Fibroblast of villous mesenchyme (primary cell): Measurements from ENCODE around the gene COMMD7. TPM values are rescaled to one million over a fixed set of nuclear protein-coding genes. Genes with fewer than 3 reads are reported as not detected.
"Not testable (repeated sequence)": the region's sequence is repeated elsewhere in the genome, so short reads cannot be mapped to it uniquely, and the experiment has no call there.

Experiments used
- DNase-seq: peaks from one replicate; pipeline ENCODE4 v3.0.0-alpha.2; 2010; ENCODE audit warnings: low read depth
- H3K4me3 ChIP-seq: 2 replicates; pipeline ENCODE4 v1.5.1; 2011; ENCODE audit warnings: low read depth, mild to moderate bottlenecking, low read length
- total RNA-seq: library from RNA; depleted of rRNA; stranded (reverse); fragments of >200 nt; gene quantifications from 2 replicates; pipeline ENCODE4 v1.2.3, GENCODE V29; 2012
- TF ChIP-seq, protein P1 (sequence below): IDR thresholded peaks from 2 replicates; pipeline ENCODE4 v1.5.1; 2012; ENCODE audit warnings: low read depth, mild to moderate bottlenecking, low read length; ENCODE audit not compliant: insufficient read depth

Gene COMMD7
- total RNA-seq, 1 donor = 45.8 TPM

DNA sequence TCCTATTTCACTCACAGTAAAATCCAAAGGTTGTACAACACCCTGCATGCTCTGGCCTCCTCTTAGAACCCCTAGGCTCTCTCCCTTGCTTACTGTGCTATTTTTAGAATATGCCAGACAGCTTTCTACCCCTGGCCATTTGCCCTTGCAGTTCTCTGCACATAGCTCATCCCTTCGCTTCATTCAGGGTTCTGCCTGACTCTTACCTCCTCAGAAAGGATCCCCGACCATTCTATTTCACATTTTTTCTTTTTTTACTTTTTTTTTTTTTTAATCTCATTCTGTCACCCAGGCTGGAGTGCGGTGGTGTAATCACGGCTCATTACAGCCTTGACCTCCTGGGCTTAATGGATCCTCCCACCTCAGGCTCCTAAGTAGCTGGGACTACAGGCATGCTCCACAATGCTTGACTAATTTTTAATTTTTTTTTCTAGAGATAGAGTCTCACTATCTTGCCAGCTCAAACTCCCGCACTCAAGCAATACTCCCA, 33.6 kb downstream of the COMMD7 start:
- no peak overlapping the region for H3K4me3 ChIP-seq
- TF ChIP-seq, protein P1, sequence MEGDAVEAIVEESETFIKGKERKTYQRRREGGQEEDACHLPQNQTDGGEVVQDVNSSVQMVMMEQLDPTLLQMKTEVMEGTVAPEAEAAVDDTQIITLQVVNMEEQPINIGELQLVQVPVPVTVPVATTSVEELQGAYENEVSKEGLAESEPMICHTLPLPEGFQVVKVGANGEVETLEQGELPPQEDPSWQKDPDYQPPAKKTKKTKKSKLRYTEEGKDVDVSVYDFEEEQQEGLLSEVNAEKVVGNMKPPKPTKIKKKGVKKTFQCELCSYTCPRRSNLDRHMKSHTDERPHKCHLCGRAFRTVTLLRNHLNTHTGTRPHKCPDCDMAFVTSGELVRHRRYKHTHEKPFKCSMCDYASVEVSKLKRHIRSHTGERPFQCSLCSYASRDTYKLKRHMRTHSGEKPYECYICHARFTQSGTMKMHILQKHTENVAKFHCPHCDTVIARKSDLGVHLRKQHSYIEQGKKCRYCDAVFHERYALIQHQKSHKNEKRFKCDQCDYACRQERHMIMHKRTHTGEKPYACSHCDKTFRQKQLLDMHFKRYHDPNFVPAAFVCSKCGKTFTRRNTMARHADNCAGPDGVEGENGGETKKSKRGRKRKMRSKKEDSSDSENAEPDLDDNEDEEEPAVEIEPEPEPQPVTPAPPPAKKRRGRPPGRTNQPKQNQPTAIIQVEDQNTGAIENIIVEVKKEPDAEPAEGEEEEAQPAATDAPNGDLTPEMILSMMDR = no peak
- peak; percentile 24 for DNase-seq

DNA sequence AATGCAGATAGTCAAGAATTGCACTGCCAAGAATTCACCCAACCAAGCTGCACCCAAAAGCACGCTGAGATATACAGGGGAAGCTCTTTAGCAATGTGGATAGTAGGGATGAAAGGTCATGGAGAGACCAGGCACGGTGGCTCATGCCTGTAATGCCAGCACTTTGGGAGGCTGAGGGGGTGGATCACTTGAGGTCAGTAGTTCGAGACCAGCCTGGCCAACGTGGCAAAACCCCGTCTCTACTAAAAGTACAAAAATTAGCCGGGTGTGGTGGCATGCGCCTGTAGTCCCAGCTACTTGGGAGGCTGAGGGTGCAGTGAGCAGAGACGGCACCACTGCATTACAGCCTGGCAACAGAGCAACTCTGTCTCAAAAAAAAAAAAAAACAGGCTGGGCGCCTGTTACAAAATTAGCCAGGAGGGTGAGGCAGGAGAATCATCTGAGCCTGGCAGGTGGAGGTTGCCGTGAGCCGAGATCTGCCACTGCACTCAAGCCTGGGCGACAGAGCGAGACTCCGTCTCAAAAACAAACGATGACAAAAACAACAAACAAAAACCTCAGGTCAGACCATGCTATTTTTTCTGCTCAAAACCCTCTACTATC, 34.1 kb downstream of the COMMD7 start:
- H3K4me3 ChIP-seq, DNase-seq: not testable (repeated sequence)

DNA sequence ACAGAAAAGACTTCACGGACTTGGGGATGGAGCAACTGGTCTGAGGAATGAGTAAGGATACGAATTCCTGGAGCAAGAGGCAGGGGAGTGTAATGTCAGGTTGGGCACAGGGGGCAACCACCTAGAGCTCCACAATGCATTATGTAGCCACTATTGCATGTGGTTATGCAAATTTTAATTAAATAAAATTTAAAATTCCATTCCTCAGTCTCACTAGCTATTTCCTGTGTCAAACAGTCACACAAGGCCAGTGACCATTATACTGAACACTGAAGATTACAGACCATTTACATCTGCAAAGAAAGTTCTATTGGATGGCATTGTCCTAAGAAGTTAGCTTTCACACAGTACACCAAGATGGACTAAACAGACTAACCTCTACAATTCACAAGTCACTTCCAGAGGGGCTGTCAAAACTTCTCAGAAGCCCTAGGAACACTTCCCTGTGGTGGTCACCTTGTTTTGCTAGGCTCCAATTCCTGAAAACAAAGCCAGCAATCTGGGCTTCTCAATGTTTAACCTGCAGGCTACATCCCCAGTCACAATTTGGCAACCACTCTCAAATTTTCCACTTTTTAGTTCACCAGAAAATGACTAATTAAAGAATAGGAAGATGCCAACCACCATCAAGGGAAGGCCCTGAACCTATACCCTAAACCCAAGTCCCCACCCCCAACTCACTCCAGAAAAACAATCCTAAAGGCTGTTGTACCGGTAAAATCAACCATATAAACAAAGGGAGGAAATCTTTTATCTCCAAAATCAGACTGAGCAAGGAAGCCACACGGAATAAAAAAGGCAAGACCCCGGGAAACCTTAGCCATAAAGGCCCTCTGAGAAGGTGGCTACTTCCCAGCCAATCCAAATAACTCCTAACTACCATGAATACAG, 35.3 kb downstream of the COMMD7 start:
- TF ChIP-seq, protein P1 = no peak
- no peak overlapping the region for H3K4me3 ChIP-seq
- DNase-seq = no peak

DNA sequence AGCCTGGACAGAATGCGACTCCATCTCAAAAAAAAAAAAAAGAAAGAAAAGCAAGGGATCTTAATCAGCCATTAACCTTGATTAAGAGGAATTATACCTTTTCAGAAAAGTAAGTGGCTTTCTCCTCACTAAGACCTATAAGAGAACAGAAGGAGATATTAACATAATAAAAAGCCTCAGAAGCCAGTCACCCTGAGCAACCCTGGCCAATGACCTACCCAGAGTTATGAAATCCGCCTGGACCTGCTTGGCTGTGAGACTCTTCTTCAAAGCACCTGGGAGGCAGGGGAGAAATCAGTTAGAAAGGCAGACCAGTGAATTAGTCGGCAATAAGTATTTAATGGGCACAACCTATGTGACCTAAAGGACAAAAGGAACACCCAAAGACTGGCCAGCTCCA, 36.8 kb downstream of the COMMD7 start:
- no peak overlapping the region for H3K4me3 ChIP-seq
- TF ChIP-seq, protein P1 = no peak
- DNase-seq = no peak

DNA sequence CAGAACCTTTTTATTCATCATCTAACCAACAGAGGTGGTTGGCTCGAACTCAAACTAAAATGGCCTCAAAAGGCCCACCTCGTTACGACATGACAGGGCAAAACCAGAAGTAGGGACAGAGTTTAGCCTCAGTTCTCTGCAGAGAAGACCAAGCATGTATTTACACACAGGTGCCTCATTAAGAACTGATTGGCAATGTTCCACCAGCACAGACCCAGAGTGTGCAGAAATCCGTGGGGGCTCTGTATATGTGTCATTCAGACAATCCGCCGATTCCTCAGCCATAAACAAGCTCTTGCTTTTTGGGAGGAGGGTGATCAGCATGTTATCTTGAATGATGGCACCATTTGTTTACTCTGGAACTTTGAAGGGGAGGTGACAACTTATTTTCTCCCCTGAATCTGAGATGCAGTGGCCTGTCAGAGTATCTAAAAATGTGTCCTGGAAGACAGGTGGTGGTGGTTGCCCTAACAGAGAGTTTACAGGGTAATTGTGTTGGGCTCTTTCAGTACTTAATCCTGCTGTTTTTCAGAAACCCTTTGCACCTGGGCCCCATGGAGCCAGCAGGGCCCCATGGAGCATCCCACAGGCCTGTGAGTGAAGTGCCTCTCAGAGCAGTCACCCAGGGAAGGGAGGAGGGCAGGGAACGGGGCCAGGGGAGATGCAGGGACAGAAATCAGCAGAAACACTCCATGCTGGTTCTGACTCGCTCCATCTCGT, 40.4 kb downstream of the COMMD7 start:
- H3K4me3 ChIP-seq = no peak overlapping the region
- TF ChIP-seq, protein P1 = no peak
- DNase-seq = no peak

DNA sequence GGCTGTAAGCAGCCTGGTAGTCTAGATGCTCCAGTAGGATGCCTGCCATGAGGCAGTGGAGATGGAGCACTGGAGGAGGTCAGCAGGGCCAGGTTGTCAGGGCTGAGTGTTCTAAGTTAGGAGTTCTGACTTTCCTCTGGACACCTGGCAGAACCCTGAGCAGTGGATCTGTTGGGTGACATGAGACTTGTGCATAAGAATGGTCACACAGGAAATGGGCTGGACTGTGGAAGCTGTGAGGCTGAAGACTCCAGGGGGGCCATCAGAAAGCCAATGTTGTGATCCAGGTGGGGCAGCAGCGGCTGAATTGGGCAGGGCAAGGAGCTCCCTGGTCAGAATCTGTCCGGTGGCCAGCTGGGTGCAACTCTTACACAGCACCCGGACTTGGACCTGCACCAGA, 45.7 kb downstream of the COMMD7 start:
- no peak overlapping the region for H3K4me3 ChIP-seq
- no peak for DNase-seq
- TF ChIP-seq, protein P1 = no peak

DNA sequence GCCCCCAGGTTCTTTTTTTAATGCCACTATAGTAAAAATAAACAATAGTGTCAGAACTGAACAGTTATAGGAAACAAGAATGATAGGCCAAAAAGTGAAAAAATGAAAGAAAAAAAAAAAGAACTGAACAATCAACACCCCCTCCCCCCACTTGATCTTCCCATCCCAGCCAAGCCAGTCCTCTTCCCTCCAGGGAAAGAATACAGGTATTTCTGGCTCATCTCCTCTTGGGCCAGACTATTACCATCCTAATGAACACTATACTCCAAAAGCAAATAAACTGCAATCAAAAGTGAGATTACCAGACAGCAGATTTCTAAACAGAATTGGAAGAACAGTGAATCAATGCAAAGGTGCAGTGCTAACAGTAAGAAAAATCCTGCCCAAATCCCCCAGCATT, 48.2 kb downstream of the COMMD7 start:
- no peak overlapping the region for H3K4me3 ChIP-seq
- no peak for DNase-seq
- TF ChIP-seq, protein P1 = no peak

DNA sequence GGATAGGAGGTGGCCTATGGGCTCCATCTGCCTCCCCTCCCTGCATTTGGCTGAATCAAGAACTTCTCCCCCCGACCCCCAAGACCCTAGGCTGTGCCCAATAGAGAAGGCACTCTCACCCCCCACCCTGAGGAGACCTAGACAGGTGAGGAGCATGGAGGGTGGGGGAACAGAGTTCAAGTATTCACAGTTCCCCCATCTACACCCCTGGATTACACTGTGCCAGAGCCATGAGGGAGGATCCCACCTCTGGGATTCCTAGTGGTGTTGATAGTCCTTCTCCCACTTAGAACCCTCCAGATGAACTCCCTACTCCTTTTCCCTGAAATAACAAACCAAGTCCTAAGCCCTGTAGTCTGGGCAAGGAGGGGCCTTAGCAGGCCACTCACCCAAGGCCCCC, 54.3 kb downstream of the COMMD7 start:
- not testable (repeated sequence) for DNase-seq, H3K4me3 ChIP-seq
